IMR-90 (cell line): Measurements from ENCODE around the gene LRP1B. TPM values are rescaled to one million over a fixed set of nuclear protein-coding genes. Genes with fewer than 3 reads are reported as not detected.

Experiments
- ATAC-seq: fragments of 200-7000 bp; cut with Tn5 transposase; 2 replicates; pipeline ENCODE4 v1.9.1; 2020; ENCODE audit warnings: low read depth, mild to moderate bottlenecking, moderate library complexity
- BruUV-seq: library from RNA; stranded (reverse); fragments of 400-500 nt; replicated peaks from 2 replicates; lab custom pipeline; 2021; lab: Mats Ljungman, UMichigan
- CTCF ChIA-PET: fragments of 300-600 bp; formaldehyde crosslinking; extraction: SDS; loops from one replicate; lab custom pipeline; 2021; ENCODE audit warnings: antibody characterized with exemption; lab: Yijun Ruan, JAX
- POLR2A ChIA-PET: fragments of 300-600 bp; sonication (Branson Sonifier 250); formaldehyde crosslinking; loops from one replicate; lab custom pipeline; 2022; ENCODE audit warnings: antibody characterized with exemption; ENCODE audit not compliant: unreplicated experiment; lab: Charles Lee
- DNase-seq: peaks from one replicate; pipeline ENCODE4 v3.0.0; 2013
- H2AFZ ChIP-seq: replicated peaks from 2 replicates; pipeline ENCODE3; 2013; ENCODE audit warnings: low read length, mild to moderate bottlenecking; ENCODE audit not compliant: poor library complexity
- H2AK5ac ChIP-seq: 2 replicates; pipeline ENCODE4 v1.6.1; 2013; ENCODE audit warnings: low read depth, low read length, inconsistent platforms
- H2AK9ac ChIP-seq: replicated peaks from 2 replicates; pipeline ENCODE3; 2013; ENCODE audit warnings: mild to moderate bottlenecking, low read depth, low read length, moderate library complexity; ENCODE audit not compliant: poor library complexity
- H2BK120ac ChIP-seq: 2 replicates; pipeline ENCODE4 v1.6.1; 2013; ENCODE audit warnings: low read depth, low read length, inconsistent platforms
- H2BK15ac ChIP-seq: 3 replicates; pipeline ENCODE4 v1.6.1; 2013; ENCODE audit warnings: low read depth, low read length, inconsistent platforms
- H2BK20ac ChIP-seq: 2 replicates; pipeline ENCODE4 v1.6.1; 2013; ENCODE audit warnings: low read depth, mild to moderate bottlenecking, inconsistent platforms, low read length, moderate library complexity
- H2BK5ac ChIP-seq: 2 replicates; pipeline ENCODE4 v1.6.1; 2013; ENCODE audit warnings: mild to moderate bottlenecking, low read depth, low read length, inconsistent platforms; ENCODE audit not compliant: poor library complexity, severe bottlenecking
- H3K14ac ChIP-seq: replicated peaks from 2 replicates; pipeline ENCODE4 v1.6.1; 2013; ENCODE audit warnings: low read depth, low read length, inconsistent platforms
- H3K18ac ChIP-seq: 2 replicates; pipeline ENCODE4 v1.6.1; 2013; ENCODE audit warnings: low read depth, low read length, control low read depth
- H3K23ac ChIP-seq: 2 replicates; pipeline ENCODE4 v1.6.1; 2013; ENCODE audit warnings: low read depth, low read length, inconsistent platforms
- H3K27ac ChIP-seq: 2 replicates; pipeline ENCODE4 v1.5.1; 2013; ENCODE audit warnings: mild to moderate bottlenecking, control low read depth, low read length; ENCODE audit not compliant: insufficient read depth
- H3K27me3 ChIP-seq: 2 replicates; pipeline ENCODE4 v1.6.1; 2013; ENCODE audit warnings: low read length; ENCODE audit not compliant: control insufficient read depth, insufficient read depth
- H3K36me3 ChIP-seq: 2 replicates; pipeline ENCODE4 v1.6.1; 2013; ENCODE audit warnings: low read length, mixed read lengths; ENCODE audit not compliant: control insufficient read depth, insufficient read depth
- H3K4ac ChIP-seq: 2 replicates; pipeline ENCODE4 v1.6.1; 2013; ENCODE audit warnings: low read depth, low read length, inconsistent platforms
- H3K4me1 ChIP-seq: 2 replicates; pipeline ENCODE4 v1.6.1; 2013; ENCODE audit warnings: low read length, mixed read lengths; ENCODE audit not compliant: control insufficient read depth, insufficient read depth
- H3K4me2 ChIP-seq: 2 replicates; pipeline ENCODE4 v1.6.1; 2013; ENCODE audit warnings: low read depth, mild to moderate bottlenecking, control low read depth, low read length, moderate library complexity
- H3K4me3 ChIP-seq: 2 replicates; pipeline ENCODE4 v1.5.1; 2013; ENCODE audit warnings: low read depth, mild to moderate bottlenecking, control low read depth, low read length, moderate library complexity; ENCODE audit not compliant: insufficient read depth
- H3K56ac ChIP-seq: 2 replicates; pipeline ENCODE4 v1.6.1; 2013; ENCODE audit warnings: low read length, inconsistent platforms; ENCODE audit not compliant: insufficient read depth; ENCODE audit errors: extremely low read depth
- H3K79me1 ChIP-seq, 2 experiments: 2 replicates each; pipeline ENCODE4 v1.6.1; 2013; ENCODE audit warnings: low read length in 2 of 2, inconsistent platforms in 1 of 2, low read depth in 1 of 2
- H3K9ac ChIP-seq: 2 replicates; pipeline ENCODE4 v1.6.1; 2013; ENCODE audit warnings: low read depth, low read length, control low read depth
- H3K9me1 ChIP-seq: 2 replicates; pipeline ENCODE4 v1.6.1; 2013; ENCODE audit warnings: low read length, inconsistent platforms; ENCODE audit not compliant: insufficient read depth
- H3K9me3 ChIP-seq: 2 replicates; pipeline ENCODE4 v1.6.1; 2013; ENCODE audit warnings: low read length; ENCODE audit not compliant: control insufficient read depth, insufficient read depth
- H4K20me1 ChIP-seq: 2 replicates; pipeline ENCODE4 v1.6.1; 2013; ENCODE audit warnings: low read length, inconsistent platforms; ENCODE audit not compliant: insufficient read depth
- H4K5ac ChIP-seq: 2 replicates; pipeline ENCODE4 v1.6.1; 2013; ENCODE audit warnings: mild to moderate bottlenecking, low read depth, low read length, control low read depth
- H4K8ac ChIP-seq, 2 experiments: 2 replicates each; pipeline ENCODE4 v1.6.1; 2013; ENCODE audit warnings: low read depth in 2 of 2, low read length in 2 of 2, control low read depth in 1 of 2, inconsistent platforms in 1 of 2
- H4K91ac ChIP-seq: 2 replicates; pipeline ENCODE4 v1.6.1; 2013; ENCODE audit warnings: low read depth, low read length, inconsistent platforms; ENCODE audit not compliant: insufficient read depth
- BHLHE40 ChIP-seq: fragments of 150-350 bp; IDR thresholded peaks from 2 replicates; pipeline ENCODE4 v1.6.1; 2016; ENCODE audit warnings: mild to moderate bottlenecking, low read depth, low read length
- CEBPB ChIP-seq: IDR thresholded peaks from 2 replicates; pipeline ENCODE4 v1.6.1; 2012; ENCODE audit warnings: low read depth, low read length, improper control_type of control experiment
- CHD1 ChIP-seq: IDR thresholded peaks from 2 replicates; pipeline ENCODE4 v1.6.1; 2012; ENCODE audit warnings: low read depth, low read length, improper control_type of control experiment
- CTCF ChIP-seq: conservative IDR thresholded peaks from 2 replicates; pipeline ENCODE4 v1.5.1; 2012; ENCODE audit warnings: mild to moderate bottlenecking, low read depth, low read length, improper control_type of control experiment
- ELK1 ChIP-seq: fragments of 150-350 bp; IDR thresholded peaks from 2 replicates; pipeline ENCODE4 v1.6.1; 2016; ENCODE audit warnings: low read depth, mild to moderate bottlenecking, low read length, moderate library complexity, borderline replicate concordance
- FOS ChIP-seq: fragments of 150-350 bp; IDR thresholded peaks from 2 replicates; pipeline ENCODE4 v1.6.1; 2016; ENCODE audit warnings: low read depth, low read length
- MAFK ChIP-seq: IDR thresholded peaks from 2 replicates; pipeline ENCODE4 v1.6.1; 2012; ENCODE audit warnings: low read depth, low read length, improper control_type of control experiment
- MAZ ChIP-seq: IDR thresholded peaks from 2 replicates; pipeline ENCODE4 v1.6.1; 2012; ENCODE audit warnings: low read depth, mild to moderate bottlenecking, low read length, improper control_type of control experiment, moderate library complexity, borderline replicate concordance
- MXI1 ChIP-seq: IDR thresholded peaks from 2 replicates; pipeline ENCODE4 v1.6.1; 2012; ENCODE audit warnings: low read depth, mild to moderate bottlenecking, low read length, moderate library complexity, borderline replicate concordance
- NFE2L2 ChIP-seq: fragments of 150-350 bp; IDR thresholded peaks from 2 replicates; pipeline ENCODE4 v1.6.1; 2016; ENCODE audit warnings: low read depth, mild to moderate bottlenecking, low read length
- POLR2A ChIP-seq: IDR thresholded peaks from 2 replicates; pipeline ENCODE4 v1.6.1; 2012; ENCODE audit warnings: mild to moderate bottlenecking, low read depth, low read length
- RAD21 ChIP-seq: IDR thresholded peaks from 2 replicates; pipeline ENCODE4 v1.6.1; 2012; ENCODE audit warnings: low read length, improper control_type of control experiment
- RCOR1 ChIP-seq: IDR thresholded peaks from 2 replicates; pipeline ENCODE4 v1.6.1; 2012; ENCODE audit warnings: mild to moderate bottlenecking, low read length, improper control_type of control experiment; ENCODE audit not compliant: insufficient replicate concordance
- RFX5 ChIP-seq: IDR thresholded peaks from 2 replicates; pipeline ENCODE4 v1.8.0; 2012; ENCODE audit warnings: low read depth, mild to moderate bottlenecking, low read length, moderate library complexity
- SMC3 ChIP-seq: fragments of 150-350 bp; IDR thresholded peaks from 2 replicates; pipeline ENCODE4 v1.6.1; 2016; ENCODE audit warnings: low read depth, mild to moderate bottlenecking, antibody characterized with exemption, low read length, moderate library complexity
- USF2 ChIP-seq: fragments of 150-350 bp; IDR thresholded peaks from 2 replicates; pipeline ENCODE4 v1.6.1; 2017; ENCODE audit warnings: mild to moderate bottlenecking, antibody characterized with exemption, low read length, low read depth
- WGBS, 2 experiments: methylation state at CpG; one replicate each; pipeline versions ENCODE4 v1.1.5 to v1.1.7; 2013; ENCODE audit warnings: missing lambda C conversion rate in 2 of 2; ENCODE audit not compliant: insufficient read length in 1 of 2; ENCODE audit errors: extremely low coverage in 2 of 2; 5-methylcytosine and 5-hydroxymethylcytosine counted together
- dilution Hi-C: fragments of 300-500 bp; cut with HindIII; formaldehyde crosslinking; loops from one replicate; pipeline ENCODE4 v1.14.3; 2018; ENCODE audit warnings: low sequenced_read_pairs; ENCODE audit not compliant: unreplicated experiment
- in situ Hi-C: fragments of 300-500 bp; cut with MboI; formaldehyde crosslinking; loops from 3 replicates; pipeline ENCODE4 v1.14.3; 2019; ENCODE audit warnings: low sequenced_read_pairs, inconsistent platforms, mixed read lengths
- intact Hi-C: fragments of 100-400 bp; cut with micrococcal nuclease; formaldehyde crosslinking; loops from 2 replicates; pipeline ENCODE4 v1.10.0; 2022
- polyA plus RNA-seq, 3 experiments: library from polyadenylated mRNA; depleted of rRNA; stranded (reverse); fragments of >200 nt; gene quantifications; 2 replicates each; pipeline ENCODE4 v1.2.3, GENCODE V29; 2012; ENCODE audit warnings: low replicate concordance in 1 of 3
- total RNA-seq: library from RNA; depleted of rRNA; stranded (reverse); fragments of >200 nt; gene quantifications from 2 replicates; pipeline ENCODE4 v1.2.3, GENCODE V29; 2012

LRP1B gene
- total and polyA plus RNA-seq, 2 of the 4 experiments (the other 2 are of a cell fraction), result under 0.01 to 0.02 TPM

- no peaks in the 10 kb centered on the region for H3K79me1 ChIP-seq
- H3K18ac ChIP-seq, result peak overlapping the region; percentile 84; the same call in 1 of the 2 replicates
- H2AK5ac ChIP-seq, result 0 out of 2 replicates have a peak overlapping the region, but pooled peaks have one; percentile 35
- H3K4ac ChIP-seq, result no peak overlapping the region; the same call in 1 of the 2 replicates
- H3K4me1 ChIP-seq, result peaks cover 8% of the 10 kb centered on the region
- peak; percentile 68 for DNase-seq
- intact Hi-C loops (loop anchor here (10.0 kb wide), 1 partner anchor 502 kb away; no protein-coding TSS in a partner anchor), dilution Hi-C loops (no loop called here), in situ Hi-C loops (no loop called here)
- H3K36me3 ChIP-seq, result no peaks in the 10 kb centered on the region
- H3K4me2 ChIP-seq, result no peak overlapping the region
- no peak overlapping the region; a peak in 2 of 4 replicates for H4K8ac ChIP-seq
- H2AFZ ChIP-seq, result no peak overlapping the region
- ATAC-seq, result peak; percentile 55
- WGBS, 2 experiments, result no CpG with 5 or more reads among the region's 5 CpGs
- TF ChIP-seq USF2 (no peak), RAD21 (no peak), ELK1 (no peak), CEBPB (no peak), POLR2A (no peak), NFE2L2 (no peak), MAZ (no peak), SMC3 (no peak), CHD1 (no peak), BHLHE40 (no peak), FOS (no peak), MAFK (no peak), CTCF (no peak), MXI1 (no peak), RCOR1 (no peak), RFX5 (no peak)
- no peak overlapping the region for H3K14ac ChIP-seq
- 0 out of 2 replicates have a peak overlapping the region, but pooled peaks have one; percentile 30 for H3K23ac ChIP-seq
- H3K4me3 ChIP-seq, result no peak overlapping the region
- no peak overlapping the region for H4K91ac ChIP-seq
- no peak overlapping the region for H4K5ac ChIP-seq
- no peak overlapping the region for H3K27ac ChIP-seq
- H4K20me1 ChIP-seq, result no peaks in the 10 kb centered on the region
- no TSS peak for BruUV-seq
- peak overlapping the region; percentile 69 for H2BK120ac ChIP-seq
- no peaks in the 10 kb centered on the region for H3K9me3 ChIP-seq
- ChIA-PET CTCF (no interaction called here), POLR2A (no interaction called here)
- H2BK15ac ChIP-seq, result peak overlapping the region; percentile 77; the same call in 1 of the 3 replicates
- H3K56ac ChIP-seq, result no peak overlapping the region
- H2BK5ac ChIP-seq, result peak overlapping the region; percentile 91
- peak overlapping the region; percentile 63; the same call in 1 of the 2 replicates for H2BK20ac ChIP-seq
- H2AK9ac ChIP-seq, result no peak overlapping the region
- 0 out of 2 replicates have a peak, but pooled peaks cover 4% of the 10 kb centered on the region for H3K9me1 ChIP-seq
- no peak overlapping the region for H3K9ac ChIP-seq
- no peaks in the 10 kb centered on the region for H3K27me3 ChIP-seq
These were observed 1238.4 kb downstream of the LRP1B start for GRCh38 chr2:140892436-140892835.
